Midbrain (tissue), 1 donor: ENCODE measurements around the gene TRIP4.
"Not testable (repeated sequence)": the region's sequence is repeated elsewhere in the genome, so short reads cannot be mapped to it uniquely, and the experiment has no call there.

Experiments used
- DNase-seq: peaks from one replicate; lab custom pipeline; 2025; lab: John Stamatoyannopoulos, UW

TRIP4 gene

DNA sequence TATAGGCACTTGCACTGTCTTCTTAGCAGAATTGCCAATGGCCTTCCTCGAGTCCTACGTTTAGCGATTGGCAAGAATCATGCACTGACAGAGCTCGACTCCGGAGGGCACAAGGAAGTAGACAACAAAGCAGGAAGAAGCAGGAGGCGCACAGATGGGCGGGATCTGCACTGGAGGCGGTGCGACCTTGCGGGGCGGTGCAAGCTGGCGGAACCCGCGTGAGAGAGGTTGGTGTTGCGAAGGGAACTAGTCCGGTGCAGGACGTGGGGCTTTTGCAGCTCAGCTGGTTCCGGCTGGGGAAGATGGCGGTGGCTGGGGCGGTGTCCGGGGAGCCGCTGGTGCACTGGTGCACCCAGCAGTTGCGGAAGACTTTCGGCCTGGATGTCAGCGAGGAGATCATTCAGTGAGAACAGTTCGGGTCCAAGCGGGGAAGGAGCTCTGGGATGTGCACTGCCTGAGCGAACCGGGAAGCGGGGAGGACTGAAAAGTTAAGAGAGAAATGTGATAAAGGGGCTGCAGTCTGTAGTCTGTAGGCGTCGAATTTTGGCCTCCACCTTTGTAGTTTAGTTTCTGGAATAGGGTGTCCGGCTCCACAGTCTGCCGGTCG, at the start of gene TRIP4:
TSS of gene TRIP4 (plus strand) at position 275 of the 607 bp plus-strand sequence. CDS start at position 303, 28 bp downstream.
- peak; percentile 93 for DNase-seq

DNA sequence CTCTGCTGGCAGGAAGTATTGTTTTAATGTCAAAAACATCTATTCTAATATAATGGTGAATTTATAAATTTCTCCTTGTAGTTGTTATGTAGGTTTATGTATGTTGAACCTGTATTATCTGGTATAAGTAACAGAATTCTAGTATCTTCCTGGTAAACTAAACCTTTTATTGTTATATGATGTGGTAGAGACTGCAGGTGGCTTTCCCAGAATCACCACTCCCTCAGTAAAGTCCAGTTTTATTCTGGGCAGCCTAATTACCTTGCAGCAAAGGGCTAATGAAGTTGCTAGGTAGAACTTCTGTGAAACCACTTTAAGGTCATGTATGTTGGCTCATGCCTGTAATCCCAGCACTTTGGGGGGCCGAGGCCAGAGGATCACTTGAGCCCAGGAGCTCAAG, 47.3 kb upstream of the TRIP4 start:
- no peak for DNase-seq

DNA sequence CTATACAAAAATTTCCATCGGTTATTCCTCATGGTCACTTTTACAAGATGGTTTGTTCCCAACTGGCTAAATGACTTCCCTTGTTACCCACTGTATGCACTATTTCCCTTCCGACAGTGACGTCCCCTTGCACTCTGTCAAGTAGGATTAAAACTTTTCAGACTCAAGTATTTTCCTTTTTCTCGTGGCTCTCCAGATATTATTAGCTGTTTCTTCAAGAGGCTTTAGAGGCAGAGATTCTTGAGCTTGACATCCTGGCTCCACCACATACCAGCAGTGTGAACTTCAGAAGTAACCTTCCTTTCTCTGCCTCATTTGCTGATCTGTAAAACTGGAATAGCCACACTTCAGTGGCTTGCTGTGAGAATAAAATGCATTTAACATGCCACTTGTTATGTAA, 45.7 kb upstream of the TRIP4 start:
- no peak for DNase-seq

DNA sequence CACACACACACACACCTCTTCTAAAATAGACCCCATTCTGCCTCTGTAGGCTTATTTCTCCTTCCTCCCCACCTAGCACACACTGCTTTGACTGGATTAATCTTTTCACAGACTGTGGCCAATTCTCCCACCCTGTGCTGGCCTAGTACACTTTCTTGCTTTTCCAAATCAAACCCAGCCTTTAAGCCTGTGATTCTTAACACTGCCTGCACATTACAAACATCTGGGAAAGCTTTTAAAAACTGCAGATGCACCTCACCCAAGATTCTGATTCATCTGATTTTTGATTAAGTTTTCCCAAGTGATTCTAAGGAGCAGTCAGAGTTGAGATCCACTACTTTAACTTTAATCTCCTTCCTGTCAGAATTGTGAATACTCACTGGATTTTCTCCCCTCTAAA, 44.4 kb upstream of the TRIP4 start:
- no peak for DNase-seq

DNA sequence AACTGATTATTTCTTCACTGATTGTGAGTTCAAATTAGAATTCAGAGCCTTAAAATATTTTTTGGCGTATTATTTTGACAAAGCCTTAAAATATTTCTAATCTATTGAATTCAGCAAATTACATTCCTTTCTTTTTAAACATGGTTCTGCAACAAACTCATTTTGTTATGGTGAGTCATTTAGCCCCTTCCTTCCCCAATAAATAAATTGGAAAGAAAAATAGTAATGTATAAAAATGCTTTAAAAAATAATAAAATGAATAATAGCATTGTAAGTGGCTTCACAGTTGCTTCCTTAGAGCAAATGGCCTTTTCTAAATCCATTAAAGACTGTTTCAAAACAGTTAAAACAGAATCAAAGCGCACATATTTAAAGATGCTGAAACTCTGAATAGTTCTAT, 43.8 kb upstream of the TRIP4 start:
- no peak for DNase-seq

DNA sequence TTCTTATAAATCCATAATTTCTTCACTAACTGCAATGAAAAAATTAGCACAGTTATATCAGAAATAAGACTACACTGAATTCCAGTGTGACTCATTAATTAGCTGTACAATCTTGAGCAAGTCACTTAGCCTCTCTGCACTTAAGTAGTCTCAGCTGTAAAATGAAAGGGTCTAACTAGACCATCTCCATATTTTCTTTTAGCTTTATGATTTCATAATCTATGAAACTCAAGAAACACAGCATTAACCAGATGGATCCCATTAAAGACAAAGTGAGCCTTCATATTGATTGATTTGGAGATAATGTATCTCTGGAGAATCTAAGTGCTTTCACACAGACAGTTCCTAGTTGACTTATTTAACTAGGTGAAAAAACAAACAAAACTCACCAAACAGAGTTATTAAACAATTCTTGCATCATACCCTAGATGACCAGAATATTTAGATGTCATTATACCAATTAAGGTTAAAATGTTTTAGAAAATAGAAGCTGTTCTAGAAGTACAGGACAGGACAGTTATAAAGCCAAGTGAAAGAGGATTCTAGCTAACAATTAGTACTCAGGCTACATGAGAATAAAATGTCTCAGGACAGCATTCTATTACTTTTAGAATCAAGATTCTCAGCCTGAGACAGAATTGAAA, 42.9 kb upstream of the TRIP4 start:
- DNase-seq = no peak

DNA sequence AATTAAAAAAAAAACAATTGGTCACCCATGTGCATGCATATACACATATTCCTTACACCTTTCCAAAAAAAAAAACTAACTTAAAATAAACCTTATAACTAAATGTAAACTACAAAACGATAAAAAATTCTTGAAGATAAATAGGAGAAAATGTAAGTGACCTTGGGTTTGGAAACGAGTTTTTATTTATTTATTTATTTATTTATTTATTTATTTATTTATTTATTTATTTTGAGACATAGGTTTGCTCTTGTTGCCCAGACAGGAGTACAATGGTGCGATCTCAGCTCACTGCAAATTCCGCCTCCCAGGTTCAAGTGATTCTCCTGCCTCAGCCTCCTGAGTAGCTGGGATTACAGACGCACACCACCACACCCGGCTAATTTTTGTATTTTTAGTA, 41.4 kb upstream of the TRIP4 start:
- not testable (repeated sequence) for DNase-seq

DNA sequence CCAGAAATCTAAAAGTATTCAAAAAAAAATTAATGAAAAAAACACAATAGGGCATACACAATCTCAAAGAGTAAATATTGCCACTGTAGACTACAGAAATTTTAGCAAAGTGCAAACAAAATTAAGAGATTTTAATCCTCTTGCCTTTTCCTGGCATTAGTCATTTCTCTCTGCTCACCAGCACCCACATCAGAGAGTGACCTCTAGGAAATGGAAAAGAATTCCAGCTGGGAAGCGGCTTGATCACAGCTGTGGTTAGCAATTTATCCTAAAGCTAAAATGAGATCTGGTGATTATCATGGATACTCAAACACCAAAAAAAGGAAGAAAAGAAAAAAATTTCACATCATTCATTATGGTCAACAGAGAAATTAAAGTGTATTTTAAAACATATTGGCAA, 39.2 kb upstream of the TRIP4 start:
- DNase-seq = no peak

DNA sequence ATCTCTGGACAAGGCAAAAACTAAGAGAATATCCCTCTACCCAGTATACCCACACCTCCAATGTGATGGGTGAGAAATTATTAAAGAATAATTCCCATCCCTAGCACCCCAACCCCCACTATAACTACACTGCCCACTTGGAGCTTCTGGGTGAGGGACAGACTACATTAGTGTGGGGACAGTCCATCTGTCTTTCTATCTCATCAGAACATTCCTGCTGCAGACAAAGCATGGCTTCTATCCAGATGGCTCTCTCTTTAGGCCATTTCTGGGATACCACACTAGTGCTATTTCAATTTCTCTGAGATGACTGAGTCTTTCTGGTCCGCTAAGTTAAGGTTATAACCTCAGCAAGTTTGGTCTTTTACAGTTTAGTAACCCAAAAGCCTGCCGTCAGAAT, 38.3 kb upstream of the TRIP4 start:
- no peak for DNase-seq

DNA sequence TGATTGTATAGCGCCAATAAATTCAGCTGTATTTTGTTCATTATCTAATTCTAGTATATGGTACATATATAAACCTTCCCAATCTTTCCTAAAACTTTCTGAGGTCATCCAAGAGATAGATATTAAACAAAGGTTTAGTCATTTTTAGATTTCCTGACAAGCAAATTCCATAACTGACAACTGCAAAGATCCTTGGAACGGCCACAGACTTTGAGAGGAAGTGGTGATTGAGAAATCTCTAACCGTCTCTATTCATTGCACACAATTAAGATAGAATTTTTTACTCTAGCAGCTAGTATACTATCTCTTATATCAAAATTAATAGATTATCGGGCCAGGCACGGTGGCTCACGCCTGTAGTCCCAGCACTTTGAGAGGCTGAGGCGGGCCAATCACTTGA, 36.4 kb upstream of the TRIP4 start:
- no peak for DNase-seq

DNA sequence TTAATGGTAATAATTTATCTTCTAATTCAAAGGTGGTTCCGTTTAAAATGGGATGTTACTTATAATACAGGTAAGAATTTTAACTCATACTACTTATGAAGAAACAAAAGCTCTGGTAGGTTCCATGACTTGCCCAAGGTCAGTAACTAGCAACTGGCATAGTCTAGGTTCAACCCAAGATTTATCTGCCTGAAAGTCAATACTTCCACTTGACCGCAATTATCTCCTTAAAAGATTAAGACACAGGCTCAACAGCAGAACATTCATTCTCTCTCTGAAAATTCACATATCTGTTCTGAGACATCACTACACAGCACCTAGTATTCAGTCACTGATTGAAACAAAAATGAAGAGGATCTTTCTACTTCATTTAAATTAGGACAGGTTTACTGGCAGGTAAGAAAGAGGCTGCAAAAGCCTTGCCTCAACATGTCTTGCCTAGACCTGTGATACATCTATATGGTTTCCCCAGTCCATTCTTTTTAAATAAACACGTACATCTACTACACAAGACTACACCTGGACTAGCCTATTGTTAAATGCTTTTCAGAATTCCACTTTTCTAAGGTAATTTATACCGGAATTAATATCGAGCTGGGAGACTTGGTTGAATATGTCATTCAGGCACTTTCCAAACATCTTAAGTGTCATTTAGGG, 32.8 kb upstream of the TRIP4 start:
- DNase-seq = no peak

DNA sequence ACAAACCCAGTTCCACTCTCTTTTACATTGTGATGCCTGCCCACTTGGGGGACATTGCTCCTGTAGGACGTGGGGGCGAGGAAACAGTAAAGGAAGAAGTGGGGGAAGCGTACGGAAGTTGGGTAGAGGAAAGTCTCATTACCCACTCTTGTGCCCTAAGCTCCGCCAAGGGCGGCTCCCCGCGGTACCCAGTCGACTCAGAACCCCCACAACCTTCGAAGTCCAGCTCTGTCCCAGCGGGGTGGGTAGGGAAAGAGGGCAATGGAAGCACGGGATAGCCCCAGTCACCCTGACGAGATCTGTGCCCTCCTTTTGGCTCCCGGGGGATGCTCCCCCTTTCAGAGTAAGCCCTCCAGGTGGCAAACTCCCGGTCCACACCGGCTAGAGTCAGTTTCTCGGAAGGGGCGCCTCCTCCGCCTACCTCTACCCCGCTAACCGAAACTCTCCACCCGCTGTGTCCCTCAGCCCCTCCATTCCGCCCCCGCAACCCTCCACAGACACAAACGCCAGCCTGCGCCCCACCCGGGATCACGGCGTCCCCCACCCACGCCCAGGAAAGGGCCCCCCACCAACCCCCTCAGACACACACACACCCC, 32.2 kb upstream of the TRIP4 start:
- DNase-seq = no peak

DNA sequence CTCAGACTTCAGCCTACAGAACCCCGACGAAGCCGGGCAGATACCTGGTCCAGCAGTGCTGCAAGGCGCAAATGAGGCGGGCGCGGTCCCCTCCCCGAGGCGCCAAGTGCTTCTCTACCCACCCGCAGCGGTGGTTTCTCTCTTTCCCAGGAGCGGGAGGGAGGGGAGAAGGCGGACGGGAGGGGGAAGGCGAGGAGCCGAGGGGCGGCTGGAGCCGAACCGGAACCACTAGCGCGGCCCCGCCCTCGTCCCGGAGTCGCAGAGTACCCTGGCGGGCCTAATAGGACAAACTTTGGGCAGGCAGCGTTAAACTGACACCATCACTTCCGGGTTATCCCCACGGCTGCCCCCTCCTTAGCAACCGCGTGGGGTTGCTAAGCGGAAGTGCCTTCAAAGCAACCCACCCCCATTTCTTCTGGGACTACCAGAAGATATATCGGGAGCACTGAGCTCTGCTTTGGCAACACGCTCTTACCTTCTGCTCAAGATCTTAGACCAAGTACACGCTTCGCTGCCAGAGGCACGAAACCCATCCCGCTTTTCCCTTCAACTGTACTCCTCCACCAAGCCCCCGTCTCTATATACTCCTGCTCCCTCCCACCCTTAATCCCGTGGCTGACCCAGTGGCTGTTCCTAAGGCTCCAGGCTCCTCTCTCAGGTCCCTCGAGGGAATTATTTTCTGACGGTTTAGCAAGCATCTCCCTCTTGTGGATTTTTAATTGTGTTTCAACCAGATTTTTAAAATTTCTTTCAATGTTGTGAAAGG, 31.5 kb upstream of the TRIP4 start, which contains the start of gene CSNK1G1:
TSS of gene CSNK1G1 (minus strand) at position 230 of the 766 bp plus-strand sequence. CDS start 55,674 bp downstream, outside the sequence.
- DNase-seq = peak; percentile 95

DNA sequence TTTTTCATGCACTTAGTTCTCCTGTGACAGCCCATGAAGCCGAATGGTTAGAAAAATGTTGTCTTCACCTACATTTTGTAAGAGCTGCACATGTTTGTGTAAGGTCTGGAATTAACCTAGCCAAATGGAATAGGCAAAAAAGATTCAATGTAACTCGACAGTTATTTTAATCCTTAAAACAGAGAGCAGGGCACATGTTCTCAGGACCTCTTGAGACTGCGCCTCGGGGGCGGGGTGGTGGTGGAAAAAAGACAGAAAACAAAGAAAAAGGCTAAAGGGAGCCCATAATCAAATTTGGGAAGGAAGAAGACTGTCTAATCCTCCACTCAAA, 31.0 kb upstream of the TRIP4 start:
- DNase-seq = no peak

DNA sequence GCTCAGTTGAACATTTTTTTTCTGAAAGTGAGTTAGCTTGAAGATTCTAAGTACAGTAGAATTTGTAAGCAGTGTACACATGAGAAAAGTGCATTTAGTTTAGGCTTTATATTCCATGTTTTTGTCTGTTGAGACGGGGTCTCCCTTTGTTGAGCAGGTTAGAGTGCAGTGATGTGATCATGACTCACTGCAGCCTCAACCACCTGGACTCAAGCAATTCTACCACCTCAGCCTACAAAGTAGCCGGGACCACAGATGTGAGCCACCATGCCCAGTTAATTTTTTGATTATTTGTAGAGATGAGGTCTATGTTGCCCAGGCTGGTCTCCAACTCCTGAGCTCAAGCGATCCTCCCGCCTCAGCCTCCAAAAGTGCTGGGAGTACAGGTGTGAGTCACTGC, 26.4 kb upstream of the TRIP4 start:
- DNase-seq = no peak

DNA sequence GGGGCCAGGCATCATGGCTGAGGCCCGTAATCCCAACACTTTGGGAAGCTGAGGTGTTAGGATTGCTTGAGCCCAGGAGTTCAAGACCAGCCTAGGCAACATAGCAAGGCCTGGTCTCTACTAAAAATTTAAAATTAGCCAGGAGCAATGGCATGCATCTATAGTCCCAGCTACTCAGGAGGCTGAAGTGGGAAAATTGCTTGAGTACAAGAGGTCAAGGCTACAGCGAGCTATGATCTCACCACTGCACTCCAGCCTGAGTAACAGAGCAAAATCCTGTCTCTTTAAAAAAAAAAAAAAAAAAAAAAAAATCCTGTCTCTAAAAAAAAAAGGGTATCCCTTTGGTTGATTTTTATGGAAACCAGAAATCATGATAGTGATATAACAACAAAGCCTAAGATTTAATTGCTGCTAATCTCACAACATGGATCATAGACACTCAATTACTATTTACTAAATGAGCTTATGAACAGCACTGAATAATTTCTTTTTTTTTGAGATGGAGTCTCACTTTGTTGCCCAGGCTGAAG, 18.5 kb upstream of the TRIP4 start:
- DNase-seq = no peak

DNA sequence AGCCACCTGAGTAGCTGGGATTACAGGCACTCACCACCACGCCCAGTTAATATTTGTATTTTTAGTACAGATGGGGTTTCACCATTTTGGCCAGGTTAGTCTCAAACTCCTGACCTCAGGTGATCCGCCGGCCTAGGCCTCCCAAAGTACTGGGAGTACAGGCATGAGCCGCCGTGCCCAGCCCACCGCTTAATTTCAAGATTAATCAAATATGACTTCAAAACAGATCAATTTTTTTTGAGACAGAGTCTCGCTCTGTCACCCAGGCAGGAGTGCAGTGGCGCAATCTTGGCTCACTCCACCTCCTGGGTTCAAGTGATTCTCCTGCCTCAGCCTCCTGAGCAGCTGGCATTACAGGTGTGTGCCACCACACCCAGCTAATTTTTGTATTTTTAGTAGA, 16.3 kb upstream of the TRIP4 start:
- not testable (repeated sequence) for DNase-seq

DNA sequence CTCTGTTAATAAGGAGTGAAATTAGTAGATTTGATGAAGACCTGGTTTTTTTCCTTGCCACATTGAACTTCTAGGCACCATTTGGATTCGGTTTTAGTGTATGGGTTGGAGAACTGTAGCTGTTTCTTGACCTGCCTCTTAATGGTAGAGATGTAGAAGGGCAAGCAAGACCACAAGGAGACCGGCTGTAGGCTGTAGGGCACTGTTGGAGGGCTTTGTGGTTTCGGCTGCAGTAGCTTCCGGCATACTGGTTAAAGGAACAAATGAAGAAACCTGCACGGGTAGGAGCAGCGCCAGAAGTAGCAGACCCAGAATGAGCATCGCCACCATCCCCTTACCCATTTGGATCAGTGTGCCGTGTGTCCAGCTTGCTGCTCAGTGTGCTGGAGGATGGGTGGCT, 14.3 kb upstream of the TRIP4 start:
- no peak for DNase-seq

DNA sequence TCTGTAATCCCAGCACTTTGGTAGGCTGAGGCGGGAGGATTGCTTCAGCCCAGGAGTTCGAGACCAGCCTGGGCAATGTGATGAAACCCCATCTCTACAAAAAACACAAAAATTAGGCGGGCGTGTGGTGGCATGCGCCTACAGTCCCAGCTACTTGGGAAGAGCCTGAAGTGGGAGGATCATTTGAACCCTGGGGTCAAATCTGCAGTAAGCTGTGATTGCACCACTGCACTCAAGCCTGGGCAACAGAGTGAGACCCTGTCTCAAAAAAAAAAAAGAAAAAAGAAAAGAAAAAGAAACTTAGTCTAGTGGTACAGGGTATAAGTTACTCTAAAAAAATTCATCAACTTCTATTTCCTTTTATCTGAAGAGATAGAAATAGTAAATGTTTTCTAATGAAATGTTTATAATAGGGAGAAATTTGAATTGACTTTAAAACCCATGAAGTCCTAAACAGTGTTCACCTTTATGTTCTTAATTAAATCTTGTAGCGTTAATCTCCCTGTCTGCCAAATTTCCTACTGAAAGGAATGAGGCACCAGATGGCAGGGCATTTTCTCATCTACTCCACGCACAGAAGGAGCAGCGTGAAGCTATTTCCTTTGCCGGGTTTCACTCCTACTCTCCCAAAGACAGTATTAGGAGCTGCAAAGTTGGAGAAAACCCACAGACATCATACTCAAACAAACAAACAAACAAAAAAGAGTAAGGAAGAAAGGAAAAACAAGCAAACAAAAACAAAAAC, 8.2 kb upstream of the TRIP4 start:
- DNase-seq = no peak

DNA sequence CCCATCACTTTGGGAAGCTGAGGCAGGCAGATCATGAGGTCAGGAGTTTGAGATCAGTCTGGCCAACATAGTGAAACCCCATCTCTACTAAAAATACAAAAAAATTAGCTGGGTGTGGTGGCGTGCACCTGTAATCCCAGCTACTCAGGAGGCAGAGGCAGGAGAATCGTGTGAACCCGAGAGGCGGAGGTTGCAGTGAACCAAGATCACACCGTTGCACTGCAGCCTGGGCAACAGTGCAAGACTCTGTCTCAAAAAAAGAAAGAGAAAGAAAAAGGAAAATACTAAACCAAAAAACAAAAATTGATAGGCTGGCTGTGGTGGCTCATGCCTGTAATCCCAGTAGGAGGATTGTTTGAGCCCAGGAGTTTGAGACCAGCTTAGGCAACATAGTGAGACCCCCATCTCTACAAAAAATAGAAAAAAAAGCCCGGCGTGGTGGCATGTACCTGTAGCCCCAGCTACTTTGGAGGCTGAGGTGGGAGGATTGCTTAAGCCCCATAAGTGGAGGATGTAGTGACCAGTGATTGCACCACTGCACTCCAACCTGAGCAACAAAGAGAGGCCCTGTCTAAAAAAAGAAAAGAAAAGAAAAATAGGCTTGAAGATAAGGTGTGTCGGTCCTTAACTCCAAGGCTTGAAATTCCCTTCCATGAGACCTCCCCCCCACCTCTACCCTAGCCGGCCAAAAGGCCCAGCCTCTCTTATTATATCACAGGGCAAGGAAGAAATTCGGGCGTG, 7.3 kb upstream of the TRIP4 start:
- DNase-seq = not testable (repeated sequence)
